Activated CD8-positive, alpha-beta memory T cell treated with anti-CD3 and anti-CD28 coated beads for 4 hours (primary cell): Measurements from ENCODE around the gene PPARA.

Source experiments
- DNase-seq, 2 donors: peaks; one replicate each; pipeline ENCODE4 v3.0.0-alpha.2; 2020; ENCODE audit warnings: low read depth in 2 of 2

Gene PPARA

DNA sequence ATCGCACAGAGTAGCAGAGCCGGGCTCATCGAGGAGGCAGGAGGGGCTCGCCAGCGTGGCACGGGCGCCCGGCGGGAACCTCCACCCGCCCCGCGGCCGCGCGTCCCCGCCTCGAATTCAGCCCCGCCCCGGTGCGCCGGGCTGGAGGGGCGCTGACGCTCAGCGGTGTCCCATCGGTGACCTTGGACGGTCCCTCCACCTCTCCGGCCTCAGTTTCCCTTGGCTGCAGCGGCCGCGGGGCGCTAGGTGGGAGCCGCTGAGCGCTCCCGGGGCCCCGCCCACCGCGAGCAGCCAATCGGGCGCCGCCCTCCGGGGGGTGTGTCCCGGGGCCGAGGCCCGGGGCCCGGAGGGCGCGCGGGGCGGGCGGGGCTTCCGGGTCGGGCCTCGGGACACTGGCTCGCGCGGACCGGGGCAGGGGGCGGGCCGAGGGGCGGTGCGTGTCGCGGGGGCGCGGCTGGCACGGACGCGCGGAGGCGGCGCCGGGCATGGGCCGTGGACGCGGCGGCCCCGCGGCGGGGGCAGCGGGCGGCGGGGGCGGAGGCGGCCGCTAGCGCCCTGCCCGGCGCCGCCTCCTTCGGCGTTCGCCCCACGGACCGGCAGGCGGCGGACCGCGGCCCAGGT, at the start of gene PPARA:
TSS of gene PPARA (plus strand) at position 493 of the 621 bp plus-strand sequence. CDS start 47,858 bp downstream, outside the sequence.
- DNase-seq: peak; percentile 64 to 71

DNA sequence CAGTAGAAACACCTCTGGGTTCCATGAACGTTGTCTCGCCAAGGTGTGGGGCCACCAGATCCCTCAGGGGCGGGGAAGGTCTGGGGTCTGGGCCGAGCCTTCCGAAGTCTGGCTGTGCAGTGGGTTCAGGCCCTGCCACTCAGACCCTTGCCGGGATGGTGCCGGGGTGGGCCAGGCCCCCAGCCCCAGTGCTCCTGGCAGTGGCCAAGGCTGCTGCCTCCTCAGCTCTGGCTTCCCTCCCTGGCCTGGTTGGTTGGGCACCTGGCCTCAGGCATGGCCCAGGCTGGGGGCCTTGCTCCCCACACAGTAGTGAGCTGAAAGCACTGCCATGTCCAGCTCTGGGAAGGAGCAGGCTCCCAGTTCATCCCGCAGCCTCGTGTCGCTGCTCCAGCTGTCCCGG, 48.2 kb upstream of the PPARA start:
- no peak for DNase-seq

DNA sequence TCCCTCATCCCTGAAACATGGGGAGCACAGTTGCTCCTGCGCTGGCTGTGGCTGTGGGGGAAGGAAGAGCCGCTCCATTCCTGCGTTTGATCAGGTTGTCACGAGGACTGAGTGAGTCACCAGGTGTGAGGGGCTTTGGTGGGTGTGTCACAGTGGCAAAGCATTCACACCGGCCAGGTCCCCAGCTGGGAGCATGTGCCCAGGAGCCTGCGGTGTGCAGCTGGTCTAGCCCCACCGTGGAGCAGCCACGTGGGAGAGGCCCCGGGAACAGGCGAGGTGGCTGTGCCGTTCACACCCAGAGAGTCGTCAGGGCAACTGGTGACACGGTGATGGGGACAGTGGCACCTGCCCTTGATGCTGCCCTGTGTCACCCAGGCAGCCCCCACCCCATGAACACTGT, 47.6 kb upstream of the PPARA start:
- DNase-seq: no peak

DNA sequence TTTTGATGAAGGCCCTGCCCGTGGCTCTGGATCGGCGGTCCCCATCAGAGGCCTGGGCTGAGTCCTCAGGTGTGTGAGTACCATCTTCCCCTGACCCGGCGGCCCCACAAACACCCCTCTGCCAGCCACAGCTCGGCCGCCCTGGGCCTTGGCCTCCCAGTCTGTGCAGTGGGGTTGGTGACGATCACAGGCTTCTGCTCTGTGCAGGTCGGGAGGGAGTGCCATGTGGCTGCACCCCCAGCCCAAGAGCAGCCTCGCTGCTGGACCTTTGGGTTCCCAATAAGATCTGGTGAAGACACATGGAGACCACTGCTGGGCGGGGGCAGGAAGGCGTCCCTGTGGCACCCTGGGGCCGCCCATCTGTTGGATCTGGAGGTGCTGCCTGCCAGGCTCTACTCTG, 47.1 kb upstream of the PPARA start:
- no peak for DNase-seq

DNA sequence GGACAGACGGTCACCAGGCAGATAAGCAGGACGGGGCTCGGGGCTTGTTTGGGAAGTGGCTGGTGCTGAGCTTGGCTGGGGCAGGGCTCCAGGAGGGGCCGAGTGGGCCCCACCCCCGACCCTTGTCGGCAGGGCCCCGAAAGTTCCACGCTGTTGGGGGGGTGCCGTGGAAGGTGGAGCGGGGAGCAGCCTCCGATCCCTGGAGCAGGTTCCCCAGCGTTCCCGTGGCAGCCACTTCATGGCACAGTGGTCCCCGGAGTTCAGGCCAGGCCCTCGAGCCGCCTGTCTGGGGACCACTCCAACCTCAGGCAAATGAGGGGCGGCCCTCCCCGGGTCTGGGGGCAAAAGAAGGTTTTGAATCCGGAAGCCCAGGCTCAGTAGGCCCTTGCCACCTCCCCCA, 46.7 kb upstream of the PPARA start:
- no peak for DNase-seq

DNA sequence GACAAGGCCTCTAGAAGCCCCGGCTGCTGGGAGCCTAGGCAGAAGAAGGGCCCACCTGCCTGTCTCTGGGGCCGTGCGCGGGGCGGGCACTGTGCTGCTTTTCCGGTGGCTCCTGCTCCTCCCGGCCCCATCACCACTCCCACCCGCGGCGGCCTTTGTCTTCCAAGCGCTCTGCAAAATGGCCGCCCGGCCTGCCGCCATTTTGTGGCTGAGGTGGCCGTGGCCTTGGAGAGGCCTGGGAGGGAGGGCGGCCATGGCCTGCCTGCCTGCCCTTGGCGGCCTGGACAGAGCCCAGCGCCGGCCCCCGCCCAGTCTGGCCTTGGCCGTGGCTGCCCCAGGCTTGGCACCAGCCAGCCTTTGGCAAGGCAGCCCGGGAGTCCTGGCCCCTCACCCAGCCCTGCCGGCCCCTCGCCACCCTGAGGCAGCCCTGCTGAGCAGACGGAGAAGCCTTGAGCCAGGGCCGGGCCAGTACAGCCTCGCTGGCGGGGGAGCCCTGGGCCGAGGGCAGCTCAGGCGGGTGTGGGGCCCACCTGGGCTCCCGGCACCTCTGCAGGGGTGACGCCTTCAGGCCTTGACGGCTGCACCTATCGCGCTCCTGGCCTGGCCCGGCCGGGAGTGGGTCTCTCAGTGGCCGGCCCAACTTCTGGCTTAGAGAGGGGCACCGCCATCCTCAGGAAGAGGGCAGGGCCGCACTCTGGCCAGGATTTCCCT, 46.0 kb upstream of the PPARA start:
- no peak for DNase-seq

DNA sequence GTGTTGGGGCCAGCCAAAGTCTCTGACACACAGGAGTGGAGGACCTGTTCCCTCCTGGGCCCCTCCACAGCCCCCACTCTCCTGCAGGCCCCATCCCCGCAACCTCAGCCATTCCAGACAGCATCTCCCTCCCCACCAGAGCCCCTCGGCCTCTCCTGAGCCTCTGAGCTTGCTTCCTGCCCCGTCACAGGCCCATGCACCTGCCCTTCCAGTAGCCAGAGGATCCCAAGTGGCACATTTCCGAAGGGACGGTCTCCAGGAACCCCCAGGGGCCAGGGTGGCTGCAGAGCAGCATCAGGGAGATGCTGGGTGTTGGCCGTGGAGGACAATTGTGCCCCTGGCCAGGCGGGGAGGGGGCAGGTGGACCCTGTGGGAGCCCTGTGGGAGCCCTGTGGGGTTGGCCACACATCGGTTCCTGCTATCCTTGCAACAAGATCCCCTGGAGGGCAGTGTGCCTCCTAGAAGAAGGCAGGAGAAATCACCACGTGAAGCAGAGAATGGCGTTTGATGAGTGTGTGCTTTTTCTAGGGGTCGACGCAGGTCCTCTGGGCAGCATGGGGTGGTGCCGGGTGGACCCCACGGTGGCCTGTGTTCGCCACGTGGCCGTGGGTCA, 45.3 kb upstream of the PPARA start:
- no peak for DNase-seq

DNA sequence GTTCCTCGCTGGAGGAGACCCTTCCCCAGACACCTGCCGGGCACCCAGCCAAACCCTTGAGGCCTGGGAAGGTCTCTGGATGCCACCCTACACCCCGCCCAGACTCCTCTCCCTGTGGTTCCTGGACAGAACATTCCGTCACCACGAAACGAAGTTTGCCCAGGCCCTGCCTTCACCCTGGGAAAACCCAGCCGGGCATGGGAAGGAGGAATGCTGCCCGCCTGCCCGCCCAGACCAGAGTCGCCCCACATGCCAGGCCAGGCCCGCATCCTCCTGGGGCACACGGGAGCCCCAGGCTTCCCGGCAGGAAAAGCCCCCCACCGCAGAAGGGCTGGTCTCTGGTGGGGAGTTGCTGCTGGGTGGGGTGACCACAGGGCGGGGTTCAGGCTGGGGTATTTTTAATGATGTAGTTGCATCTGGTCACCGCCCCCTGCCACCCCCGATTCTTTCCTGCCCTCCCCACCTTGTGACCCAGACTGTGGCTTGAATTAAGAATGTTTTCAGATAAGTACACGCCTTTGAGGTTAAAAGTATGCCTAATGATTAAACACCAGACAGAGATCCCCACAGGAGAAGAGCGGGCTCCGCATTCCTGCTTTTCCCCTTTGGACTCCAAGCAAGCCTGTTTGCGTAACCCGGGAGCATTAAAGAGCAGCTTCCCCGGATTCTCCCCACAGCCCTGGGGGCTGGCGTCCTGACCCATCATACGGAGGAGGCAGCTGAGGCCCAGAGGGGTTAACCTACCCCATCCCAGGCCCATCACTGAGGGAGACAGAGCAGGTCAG, 44.6 kb upstream of the PPARA start:
- no peak for DNase-seq

DNA sequence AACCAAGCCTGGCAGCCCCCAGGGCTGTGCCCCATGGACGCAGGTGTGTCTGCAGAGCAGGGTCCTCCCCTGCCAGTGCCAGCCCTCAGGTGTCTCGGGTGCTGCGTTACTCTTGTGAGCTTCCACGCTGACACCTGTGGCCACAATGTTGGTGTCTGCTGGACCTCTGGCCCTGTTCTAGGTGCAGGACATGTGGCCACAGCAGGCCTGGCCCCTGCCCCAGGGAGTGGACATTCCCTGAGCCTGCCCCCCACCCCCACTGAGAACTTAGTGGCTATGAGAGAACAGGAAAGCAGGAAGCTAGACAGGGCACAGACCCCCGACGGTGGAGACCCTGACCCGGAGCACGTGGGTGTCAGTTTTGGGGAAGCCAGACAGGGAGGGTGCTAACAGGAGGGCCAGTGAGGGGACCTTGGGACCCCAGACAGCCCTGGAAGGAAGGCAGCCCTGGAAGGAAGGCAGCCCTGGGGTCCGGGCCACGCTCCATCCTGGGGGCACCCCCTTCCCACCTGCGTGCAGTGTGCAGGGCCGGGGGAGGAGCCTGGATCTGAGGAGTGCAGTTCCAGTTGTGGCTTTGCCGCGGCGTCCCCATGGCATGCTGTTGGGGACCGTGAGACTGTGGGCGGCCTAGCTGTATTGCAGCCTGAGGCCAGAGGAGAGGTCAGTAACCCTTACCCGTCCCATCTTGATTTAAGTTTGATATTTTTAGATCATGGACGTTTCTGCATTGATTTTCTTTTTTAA, 43.9 kb upstream of the PPARA start:
- no peak for DNase-seq

DNA sequence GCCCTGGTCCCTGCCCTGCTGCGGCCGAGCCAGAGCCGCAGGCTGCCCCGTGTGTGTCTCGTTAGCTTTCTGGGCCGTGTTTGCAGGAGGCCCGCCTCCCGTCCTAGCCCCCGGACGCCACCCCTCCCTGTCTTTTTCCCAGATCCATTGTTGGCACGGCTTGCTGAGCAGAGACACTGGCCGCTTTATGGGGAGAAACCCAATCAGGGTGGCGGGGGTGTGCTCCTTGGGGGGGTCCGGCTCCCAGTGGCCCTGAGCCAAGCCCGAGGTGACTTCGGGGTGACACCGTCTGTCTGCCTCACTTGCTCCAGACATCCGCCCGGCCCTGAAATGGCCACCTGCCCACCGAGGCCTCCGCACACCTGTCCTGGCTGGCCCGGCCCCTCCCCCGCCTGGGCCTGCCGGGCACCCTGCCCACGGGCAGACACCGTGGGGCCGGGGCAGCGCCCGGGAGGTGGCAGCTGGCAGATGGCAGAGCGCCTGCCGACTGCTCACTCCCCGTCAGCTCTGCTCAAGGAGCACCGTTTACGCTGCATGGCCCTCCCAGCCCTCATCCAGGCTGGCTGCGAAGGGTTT, 43.1 kb upstream of the PPARA start:
- DNase-seq: no peak

DNA sequence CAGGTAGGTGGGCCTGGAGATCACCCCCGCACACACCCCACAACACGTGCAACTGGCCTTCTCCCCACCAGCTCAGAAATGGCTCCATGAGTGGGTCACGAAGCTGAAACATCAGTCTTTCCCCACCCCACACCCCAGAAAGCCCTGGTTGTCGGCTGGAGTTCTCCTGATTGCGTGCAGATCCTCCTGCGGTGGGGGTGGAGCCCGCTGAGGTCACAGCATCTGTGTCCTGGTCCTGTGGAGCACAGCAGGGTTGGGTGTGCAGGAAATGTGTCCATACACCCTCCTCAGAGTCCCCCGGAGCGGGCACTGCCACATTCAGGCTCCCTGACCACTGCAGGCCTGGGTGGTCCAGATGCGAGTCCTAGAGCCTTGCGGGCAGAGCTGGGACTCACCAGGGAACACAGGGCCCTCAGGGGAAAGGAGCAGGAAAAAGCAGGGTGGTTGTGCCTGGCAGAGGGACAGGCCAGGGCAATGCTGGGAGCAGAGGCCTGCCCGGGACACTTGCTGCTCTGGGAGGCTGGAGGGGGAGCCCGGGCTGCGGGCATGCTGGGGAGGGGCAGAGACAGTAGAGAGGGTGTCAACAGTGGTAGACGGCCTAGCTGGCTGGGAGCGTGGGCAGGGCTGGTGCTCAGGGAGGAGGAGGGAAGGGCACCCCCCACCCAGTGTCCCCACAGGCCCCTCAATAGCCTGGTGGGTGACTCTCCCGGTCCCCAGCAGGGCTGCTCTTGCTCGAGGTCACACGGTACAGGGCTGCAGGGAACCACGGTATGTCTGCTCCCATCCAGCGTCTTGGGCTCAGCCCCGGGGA, 42.4 kb upstream of the PPARA start:
- DNase-seq: no peak

DNA sequence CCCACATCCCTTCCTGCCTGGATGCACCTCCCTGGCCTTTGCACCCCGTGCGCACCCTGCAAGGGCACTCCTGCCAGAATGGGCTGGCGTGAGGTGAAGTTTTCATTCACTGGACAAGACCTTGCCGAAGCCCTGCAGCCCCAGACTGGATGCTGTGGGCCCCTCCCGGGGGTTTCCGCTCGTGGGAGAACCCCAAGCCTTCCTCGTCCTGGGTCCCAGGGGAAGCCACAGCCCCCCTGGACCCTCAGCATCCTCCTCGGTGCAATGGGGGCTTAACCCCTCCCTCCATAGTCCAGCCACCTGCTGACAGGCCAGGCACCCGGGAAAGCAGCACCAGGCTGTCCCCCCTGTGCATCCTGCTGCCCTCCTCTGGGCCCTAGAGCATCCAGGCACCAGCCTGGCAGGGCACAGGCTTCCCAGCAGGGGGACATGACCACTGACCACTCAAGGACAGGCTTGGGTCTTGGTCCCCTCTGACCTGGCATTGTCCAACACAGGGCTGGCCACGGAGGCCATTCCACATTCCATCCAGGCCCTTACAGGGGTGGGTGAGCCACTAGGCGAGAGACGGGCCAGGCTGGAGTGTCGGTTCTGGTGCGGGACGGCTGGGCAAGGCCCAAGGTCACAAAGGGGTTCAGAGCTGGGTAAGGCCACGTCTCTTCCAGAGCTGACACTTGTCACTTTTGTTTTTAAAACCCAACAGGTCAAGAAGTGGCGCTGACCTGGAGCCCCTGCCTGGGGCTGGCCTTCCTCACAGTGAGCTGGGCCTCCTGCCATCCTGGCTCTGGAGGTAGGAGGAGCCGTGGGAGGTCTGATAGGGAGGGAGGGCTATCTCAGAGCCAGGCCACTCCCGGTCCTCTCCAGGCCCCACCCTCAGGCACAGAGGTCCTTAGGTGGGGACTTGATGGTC, 41.5 kb upstream of the PPARA start:
- DNase-seq: no peak

DNA sequence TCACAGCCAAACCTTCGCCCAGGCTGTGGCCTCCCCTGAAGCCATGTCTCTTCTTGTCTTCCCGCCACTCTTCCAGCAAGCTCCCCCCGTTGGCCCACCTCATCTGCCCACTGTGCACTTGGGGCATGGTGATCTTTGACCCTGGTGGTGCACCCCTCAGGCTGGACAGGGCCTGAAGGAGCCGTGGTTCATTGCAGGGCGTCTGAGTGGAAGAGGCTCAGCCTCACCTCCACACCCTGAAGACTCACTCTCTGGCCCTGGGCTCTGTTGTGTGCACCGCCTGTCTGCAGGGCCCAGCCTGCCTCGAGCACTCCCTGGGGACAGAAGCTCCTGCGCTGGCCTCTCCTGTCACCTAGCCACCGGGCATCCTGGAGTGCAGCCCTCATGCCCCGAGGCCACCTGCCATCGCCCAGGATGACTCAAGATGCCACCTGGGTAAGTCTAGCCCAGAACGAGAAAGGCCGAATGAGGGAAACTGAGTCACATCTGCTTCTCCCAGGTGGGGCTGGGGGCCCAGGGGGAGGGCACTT, 40.8 kb upstream of the PPARA start:
- DNase-seq: no peak

DNA sequence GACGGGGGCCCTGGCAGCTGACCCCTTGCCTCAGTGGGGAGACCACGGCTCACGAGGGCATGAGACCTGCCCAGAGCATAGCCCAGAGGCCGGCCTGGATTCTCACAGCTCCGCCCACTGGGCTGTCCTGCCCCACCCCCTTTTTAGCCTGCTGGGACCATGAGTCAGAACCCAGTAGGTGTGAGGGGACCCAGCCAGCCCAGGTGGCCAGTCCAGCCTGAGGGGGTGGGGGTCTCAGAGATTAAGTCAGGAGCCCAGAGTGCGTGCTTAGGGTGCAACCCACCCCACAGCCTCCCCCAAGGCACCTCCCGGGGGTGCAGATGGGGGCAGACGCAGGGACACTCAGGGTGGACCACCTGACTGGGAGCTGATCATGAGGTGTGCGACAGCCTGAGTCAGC, 40.1 kb upstream of the PPARA start:
- DNase-seq: no peak

DNA sequence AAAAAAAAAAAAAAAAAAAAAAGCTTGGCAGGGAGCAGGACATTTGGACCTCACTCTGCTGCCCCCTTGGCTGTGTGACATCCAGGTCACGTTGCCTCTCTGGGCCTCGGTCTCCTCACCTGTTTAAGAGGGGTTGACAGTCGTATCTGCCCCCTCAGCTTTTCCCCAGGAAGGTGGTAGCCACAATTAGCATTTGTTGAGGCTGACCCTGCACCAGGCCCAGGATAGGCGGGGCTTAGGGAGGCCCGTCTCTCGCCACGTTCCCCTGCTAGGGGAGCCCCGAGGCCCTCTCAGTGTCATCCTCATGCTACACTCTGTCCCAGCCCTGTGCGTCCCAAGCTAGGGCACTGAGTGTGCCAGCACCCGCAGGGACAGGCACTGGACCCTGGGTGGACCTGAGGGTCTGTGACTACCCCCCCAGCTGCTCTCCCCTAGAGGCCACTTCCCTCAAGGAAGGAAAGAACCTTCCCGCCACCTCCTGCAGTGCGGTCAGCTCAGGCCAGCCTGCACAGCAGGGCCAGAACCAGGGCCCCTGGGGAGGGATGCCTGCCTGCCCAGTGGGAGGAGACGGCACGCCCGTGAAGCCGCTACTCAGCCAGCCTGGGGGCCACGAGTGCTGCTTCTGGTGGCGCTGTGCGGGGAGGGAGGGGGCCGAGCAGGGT, 38.5 kb upstream of the PPARA start:
- DNase-seq: no peak

DNA sequence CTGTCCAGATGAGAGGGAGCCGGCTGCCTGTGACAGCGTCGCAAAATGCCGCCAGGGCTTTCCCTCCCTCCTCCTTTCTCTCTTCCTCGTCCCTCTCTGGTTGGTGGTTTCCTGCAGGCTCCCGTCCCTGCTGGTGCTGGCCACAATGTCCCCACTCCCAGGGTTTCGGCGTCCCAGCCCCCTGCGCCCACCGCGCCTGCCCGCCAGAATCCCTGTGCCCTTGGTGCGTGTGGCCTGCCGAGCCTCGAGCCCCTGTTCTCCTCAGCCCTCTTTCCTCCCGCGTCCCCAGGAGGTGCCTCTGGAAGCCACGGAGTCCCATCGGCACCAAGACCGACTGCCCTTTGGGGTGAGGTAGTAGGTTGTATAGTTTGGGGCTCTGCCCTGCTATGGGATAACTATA, 37.9 kb upstream of the PPARA start:
- DNase-seq: no peak

DNA sequence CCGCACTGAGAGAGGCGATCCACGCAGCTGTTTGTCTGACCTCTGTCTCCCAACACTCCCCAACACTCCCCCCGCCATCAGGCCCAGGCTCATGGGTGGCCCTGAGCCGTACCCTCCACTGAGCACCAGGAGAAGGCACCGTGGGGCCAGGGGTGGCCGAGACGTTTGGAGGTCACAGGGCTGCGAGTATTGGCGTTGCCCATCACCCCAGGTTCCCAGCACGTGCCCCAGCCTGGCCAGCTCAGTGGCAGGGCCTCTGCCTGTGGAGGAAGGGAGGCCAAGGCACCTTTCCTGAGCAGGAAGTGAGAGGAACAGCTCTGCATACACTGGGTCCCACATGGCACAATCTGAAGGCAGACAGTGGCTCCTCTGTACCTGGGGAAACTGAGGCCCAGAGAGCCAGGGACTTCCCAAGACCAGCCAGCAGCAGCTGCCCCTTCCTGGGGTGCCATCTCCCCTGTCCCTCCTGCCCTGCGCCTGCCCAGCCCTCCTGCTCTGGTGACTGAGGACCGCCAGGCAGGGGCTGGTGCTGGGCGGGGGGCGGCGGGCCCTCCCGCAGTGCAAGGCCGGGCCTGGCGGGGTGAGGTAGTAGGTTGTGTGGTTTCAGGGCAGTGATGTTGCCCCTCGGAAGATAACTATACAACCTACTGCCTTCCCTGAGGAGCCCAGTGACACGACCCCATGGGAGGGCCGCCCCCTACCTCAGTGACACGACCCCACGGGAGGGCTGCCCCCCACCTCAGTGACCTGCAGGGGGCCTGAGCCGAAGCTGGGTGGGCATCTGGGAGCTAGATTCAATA, 37.0 kb upstream of the PPARA start:
- no peak for DNase-seq
